HG03159 (cell line): ENCODE results near the gene TRPV6.
A peak's percentile ranks its signal among the peaks of the same experiment; 100 is the strongest.

Experiments
- ATAC-seq: cut with Tn5 transposase; IDR thresholded peaks from one replicate; pipeline ENCODE4 v1.9.1; 2021; ENCODE audit warnings: mild to moderate bottlenecking, moderate library complexity; ENCODE audit not compliant: unreplicated experiment

Gene TRPV6

DNA sequence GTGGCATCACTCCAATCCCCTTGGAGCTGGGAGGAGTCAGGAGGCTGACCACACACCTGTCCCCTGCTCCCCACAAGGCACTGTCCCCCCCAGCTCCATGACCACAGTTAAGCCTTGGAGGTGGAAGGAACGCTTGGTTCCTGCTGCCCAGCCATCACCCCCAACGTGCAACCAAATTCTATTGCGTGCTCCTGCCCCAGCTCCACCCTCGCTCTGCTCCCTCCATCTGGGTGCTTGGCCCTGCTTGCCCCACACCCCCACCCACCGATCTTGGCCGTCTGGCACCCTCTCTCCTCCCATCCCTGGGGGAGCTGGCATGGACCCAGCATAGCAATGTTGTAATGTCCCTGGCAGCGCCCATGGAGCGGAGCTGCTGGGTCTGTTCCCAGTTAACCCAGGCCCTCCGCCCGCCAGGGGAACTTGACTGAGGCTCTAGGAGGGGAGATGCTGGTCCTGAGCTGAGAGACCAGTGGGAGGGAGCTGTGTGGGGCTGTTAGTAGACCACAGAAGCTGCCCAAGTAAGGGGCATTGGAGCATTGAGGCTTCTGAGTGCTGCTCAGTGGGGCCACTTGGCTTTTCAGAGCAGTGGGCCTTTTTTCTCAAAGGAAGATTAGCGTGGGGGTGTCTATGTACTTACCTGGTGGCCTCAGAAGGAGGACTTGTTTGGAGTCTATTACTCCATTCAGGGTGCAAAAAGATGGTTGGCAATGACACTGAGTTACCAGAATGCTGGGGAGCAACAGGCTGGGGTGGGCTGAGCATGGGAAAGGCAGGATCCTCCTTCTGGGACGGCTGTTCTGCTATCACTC is 29.6 kb downstream of the TRPV6 start:
- ATAC-seq, result no peak

DNA sequence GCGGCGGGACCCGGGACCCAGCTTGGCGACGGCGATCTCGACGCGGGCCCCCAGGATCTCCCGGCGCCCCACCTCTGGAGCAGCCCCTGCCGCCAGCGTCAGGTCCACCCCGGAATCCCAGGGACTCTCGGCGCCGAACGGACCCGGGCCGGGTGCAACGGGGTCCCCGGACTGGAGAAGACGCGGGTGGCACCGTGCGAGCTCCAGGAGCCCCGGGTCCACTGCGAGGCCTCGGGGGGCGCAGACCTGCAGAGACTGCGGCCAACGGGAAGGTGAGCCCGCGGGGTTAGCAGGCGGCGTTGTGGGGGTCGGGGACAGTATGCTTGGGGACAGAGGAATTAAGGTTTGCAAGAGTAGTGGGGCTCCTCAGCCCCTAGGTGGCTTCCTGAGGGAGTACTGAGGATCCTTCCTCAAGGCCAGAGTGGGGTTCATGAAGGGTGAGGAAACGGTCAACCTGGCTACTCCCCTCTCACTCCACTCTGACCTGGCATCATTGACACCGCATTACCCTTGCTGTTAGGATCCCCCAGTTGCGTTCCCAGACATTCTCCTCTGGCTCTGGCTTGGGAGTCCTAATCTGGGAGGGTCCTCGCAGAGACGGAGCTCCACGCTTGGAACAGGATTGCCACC is 30.3 kb downstream of the TRPV6 start:
- no peak for ATAC-seq

DNA sequence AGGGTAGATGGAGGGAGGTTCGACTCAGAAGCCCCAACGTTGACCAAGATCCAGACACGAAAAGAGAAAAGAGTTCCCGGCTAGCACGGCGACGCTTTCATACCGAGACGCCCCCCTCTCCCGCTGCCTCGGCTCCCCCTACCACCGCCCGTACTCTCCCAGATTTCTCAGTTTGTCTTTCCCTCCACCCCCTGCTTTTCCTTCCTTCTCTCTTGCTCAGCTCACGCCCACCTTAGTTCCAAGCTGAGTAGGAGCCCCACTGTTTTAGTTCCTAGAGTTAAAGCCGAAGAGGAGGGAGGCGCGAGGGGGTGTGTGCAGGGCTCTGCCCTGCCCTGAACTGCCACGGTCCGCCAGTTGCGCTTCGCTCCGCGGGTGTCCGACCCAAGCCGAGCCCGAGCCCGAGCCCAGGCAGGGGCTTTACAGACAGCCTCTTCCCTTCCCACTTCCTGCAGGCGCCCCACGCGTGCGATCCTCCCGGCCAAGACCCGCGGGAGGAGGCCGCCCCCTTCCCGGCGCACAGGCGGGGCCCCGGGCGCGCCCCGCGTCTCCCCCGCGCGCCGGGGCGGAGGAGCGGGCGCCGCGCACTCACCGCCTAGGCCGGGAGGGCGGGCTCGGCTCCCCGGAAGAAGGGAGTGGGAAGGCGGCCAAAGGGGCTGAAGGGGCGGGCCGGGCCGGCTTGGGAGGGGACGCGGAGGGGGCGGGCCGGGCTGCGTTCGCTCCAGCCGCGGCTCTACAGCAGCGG is 31.0 kb downstream of the TRPV6 start, which contains the start of gene EPHB6:
Gene EPHB6, plus strand, starts transcription at position 705 of the 742 bp plus-strand sequence. CDS start 8,152 bp downstream, outside the sequence.
- ATAC-seq, result peak; percentile 54

DNA sequence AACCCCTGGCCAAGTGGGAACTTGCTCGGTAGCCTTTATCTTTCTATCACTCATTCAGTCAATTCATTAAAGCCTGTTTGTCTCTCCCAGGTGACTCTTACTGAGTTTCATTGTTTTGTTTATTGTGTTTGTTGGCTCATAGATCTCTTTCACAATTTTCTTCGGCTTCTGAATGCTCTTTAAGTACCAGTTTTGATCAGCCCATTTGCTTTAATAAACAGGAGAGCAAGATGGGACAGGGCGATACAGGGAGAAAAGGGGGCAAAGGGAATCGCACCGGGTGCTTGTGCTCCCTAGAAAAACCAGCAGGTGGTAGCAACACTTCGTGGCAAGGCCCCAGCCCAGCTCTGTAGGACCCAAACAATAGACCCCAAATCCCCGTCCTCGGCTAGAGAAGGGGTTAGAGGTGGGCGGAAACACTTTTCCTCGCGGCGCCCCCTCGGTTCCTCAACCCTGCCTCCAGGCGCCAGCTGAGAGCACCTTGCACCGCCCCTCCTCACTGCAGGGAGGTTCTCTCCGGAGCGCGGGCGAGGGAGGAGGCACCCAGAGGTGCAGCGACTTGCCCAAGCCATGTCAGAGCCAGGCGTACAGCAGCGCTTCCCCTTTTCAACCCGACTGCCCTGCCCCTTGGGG is 31.7 kb downstream of the TRPV6 start:
- peak; percentile 86 for ATAC-seq

DNA sequence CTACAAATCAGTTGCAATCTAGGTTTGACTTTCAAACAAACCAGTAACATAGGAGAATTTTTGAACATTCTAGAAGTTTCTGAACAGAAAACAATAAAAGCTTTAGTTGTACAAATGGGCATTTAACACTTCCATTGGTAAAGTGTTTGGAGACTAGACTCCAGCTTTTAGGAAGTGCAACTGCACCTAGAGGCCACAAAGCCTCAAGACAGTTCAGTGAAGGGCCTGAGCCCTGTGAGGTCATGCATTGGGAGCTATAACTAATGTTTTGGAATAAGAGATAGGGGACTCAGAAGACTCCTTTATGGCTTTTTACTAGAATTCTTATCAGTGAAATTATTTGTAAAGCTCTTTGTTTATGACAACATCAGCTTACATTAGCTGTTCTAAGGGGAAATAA is 33.6 kb downstream of the TRPV6 start:
- no peak for ATAC-seq

DNA sequence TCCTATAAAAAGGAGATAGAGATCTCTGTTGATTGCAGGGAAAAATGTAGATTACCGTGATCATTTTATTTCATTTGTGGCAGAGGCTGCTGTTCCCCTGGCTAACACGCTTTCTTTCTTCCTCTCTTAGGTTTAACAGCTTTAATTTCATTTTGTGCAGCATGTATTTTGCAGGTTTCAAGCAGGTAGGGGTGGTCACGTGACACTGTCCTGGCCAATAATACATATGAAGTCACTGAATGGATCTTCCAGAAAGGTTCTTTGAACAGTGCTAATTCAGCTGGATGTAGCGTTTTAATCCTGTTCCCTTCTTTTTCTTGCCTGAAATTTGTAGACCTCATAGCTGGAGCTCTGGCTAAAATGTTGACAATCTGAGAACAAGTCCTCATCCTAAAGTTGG is 34.3 kb downstream of the TRPV6 start:
- ATAC-seq, result no peak

DNA sequence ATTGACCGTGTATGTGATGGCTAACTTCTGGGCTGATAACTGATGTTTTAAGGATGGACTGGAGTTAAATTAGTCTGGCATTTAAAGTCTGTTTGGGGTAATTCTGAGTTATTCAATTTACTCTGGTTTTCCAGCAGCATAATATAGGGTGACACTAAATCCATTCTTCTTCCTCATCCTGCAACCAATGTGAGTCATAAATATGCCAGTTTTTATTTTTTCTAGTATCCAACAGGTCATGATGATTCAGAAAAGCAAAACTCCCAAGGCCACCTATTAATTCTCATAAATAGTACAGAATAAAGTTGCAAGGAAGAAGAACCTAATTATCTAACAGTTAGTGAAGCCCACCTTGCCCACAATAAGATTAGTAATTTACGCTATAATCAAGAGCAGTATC is 38.2 kb downstream of the TRPV6 start:
- ATAC-seq, result no peak

DNA sequence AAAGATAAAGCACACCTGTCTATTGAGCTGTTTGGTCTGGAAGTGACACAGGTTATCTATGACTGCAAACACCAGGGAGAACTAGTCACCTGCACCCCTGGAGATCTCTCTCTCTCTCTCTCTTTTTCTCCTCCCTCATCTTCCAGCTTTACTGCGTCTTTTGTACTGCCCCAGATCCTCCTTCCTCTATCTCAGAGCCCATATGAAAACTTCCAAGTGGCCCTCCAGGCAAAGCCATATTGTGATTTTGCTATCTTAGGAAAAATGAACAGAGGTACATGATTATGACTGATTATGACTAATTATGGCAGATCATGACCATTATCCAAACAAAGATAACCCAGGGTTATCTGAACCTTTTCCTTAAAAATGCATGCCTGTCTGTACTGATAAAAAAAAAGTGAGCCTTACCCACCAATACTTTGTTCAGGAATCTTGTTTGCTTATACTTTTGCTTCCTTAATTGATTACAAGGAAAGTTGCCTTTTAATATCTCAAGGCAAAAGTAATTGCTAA is 43.2 kb downstream of the TRPV6 start:
- ATAC-seq, result no peak

DNA sequence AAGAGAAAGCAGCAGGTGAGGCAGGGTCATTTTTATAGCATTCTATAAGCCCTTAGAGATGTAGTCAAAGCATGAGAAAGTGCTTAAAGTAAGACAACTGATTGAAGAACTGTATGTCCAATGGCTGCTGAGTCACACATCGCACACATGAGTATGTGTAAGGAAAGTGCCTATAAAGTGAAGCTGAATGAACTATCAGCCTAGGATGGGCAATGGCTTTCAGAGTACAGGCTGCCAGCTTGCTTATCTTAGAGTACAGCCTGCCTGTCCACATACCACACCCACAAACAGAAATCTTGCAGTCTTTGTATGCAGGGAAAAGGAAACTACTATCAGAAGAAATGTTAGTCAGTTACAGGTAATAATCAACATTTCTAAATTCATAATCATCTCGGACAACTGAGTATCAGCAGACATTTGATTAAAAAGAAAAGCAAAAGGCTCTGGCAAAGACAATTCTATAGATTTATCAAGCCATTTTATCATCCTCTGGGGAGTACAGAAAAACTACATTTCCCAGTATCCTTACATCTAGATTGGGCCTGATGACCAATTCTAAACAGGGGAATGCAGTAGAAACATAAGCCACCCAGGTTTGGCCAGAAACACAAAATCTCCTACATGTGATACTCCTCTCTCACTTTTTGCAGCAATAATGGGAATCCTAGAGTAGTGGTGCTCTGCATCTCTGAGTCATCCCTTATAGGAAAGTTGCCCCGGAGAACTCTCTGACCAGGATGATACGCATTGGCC is 46.9 kb downstream of the TRPV6 start:
- no peak for ATAC-seq

DNA sequence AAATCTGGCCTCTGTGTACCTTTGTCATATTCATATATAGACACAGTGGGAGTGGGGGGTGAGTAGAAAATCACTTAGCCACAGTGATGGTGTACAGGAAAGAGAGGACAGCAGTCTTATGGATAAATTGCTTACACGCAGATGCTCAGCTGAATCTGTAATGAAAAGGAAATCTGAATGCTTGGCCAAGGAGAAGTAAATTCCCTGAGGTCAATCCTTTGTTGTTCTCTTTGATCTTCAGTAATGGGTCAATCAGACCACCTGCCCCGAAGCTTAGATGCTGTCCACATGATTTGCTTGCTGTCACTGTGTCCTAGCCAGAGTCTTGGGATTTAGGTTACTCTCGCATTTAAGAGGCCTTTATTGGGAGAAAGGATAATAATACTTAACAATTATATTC is 49.1 kb downstream of the TRPV6 start:
- ATAC-seq, result no peak

DNA sequence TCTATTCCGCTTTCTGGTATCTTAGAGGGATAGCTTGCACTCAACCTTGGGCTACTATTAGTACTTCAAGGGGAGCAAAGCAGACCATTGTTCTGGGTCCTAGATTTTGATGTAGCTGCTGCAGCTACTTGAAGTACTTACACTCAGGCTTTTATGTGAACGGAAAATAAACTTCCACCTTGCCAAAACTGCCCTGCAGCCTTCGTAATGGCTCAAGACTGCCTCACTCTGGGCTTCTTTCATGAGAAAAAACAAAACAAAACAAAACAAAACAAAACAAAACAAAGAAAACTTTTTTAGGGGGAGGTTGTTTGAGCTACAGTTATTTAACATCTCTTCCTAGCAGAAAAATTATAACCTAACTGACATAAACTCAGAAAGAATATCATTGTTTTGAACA is 50.1 kb downstream of the TRPV6 start:
- no peak for ATAC-seq

DNA sequence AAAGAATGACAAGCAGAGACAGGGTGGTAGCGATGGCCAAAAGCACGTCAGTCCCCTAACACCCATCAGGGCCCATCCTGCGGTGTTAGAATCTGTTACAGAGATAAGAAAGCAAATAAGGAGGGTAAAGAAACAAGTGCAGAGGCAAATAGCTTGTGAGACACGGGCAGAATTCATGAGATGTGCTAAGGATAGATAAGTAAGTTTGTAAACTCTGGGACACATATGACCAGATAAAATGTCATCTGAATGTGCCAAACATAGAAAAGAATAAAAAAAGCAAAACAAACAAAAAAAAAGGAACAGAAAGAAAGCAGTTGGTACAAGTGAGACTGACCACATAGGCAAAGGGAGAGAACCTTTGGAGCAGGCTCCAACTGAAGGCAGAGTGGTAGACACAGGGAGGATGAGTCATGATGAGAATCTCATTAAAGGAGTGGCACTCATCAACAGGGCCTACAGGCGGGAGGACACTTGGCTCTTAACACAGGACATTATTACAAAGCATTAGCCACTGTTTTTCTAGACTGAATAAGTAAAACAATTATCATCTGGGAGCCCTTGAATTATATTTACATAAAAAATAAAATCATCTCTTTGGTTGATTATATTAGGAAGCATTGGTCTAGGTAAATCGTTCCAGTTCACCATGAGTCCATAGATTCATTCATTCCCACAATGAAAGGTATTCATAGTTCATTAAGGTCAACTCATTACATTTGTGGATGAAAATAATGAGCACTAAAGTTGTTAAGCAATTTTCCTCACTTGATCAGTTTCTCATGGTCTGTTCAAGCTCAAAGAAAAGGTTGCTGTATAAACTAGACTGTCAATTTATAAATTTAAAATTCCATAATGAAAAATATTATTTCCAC is 52.1 kb downstream of the TRPV6 start:
- peak; percentile 77 for ATAC-seq

DNA sequence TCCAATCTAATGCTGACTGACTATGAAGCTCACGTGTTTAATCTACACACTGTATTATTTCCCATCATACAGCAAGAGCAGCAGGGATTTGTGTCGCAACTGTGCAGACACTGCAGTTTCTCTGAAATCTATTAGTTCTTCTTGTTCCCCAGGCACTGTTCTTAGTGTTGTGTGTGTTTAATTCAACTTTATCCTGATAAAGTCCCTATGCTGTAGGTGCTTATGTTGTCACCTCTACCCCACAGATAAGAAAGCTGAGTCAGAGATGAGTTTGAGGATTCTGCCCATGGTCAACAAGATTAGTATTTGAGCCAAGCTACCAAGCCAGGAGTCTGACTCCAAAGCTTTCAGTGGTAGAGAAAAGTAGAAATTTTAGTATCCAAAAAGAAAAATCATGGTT is 53.1 kb downstream of the TRPV6 start:
- ATAC-seq, result no peak

DNA sequence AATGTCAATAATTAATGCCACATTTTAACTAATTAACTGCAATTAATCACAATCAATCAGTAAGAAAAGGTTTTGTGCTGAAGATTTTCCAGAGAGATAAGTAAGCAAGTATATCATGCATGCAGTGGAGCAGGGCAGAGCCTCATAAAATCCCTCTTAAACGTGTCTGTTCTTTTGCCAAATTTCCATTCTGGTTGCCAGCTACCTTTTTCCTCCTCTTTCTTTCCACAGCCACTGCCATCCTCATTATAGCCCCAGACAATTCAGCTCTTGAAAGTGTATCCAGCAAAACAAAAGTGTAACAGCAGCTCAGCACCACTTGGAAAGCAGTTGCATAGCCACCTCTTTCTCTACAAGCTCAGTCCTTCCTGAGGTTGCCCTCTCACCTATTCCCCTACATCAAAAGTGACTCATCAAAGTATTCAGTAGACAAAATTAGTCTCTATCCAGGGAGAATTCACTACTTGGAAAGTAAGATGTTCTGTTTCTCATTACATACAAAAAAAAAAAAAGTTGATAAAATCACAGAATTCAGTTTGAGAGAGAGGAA is 57.5 kb downstream of the TRPV6 start:
- no peak for ATAC-seq

DNA sequence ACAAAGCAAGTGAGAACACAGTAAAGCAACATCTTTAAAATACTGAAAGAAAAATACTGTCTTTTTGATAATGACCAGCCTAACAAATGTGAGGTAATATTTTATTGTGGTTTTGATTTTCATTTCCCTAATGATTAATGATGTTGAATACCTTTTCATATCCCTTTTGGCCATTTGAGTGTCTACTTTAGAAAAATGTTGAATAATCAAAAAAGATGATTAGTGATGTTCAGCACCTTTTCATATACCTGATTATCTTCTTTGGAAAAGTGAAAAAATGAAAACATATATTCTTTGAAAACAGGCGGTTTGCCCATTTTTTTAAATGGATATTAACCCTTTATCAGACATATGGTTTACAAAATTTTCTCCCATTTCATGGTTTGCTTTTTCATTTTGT is 62.8 kb downstream of the TRPV6 start:
- no peak for ATAC-seq
